HG03439 (cell line): ENCODE results near the gene TTLL7.

ENCODE experiments used
- ATAC-seq: cut with Tn5 transposase; IDR thresholded peaks from one replicate; pipeline ENCODE4 v1.9.1; 2021; ENCODE audit warnings: mild to moderate bottlenecking, moderate library complexity; ENCODE audit not compliant: unreplicated experiment

The TTLL7 gene

GRCh38 chr1:83887483-83887882, 111.4 kb downstream of the TTLL7 start:
- ATAC-seq = no peak

DNA sequence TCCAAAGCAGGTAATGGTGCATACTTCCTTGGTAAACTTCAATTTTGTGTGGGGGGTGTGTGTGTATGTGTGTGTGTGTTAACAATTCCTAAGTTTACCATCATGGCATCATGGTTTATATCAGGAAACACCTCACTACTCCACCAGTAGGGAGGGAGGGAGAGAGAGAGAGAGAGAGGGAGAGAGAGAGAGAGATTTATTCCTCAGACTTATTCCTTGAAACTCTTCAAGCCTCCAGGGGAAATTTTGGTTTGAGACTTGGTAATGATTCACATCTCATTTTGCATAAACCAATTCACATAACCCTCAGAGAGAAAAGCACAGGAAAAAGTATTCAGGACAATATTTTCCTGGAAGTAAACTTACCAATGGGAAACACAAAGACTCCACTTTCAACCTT, 115.0 kb downstream of the TTLL7 start:
- no peak for ATAC-seq

- no peak for ATAC-seq
Measured at GRCh38 chr1:83882906-83883305, 116.0 kb downstream of the TTLL7 start.

- no peak for ATAC-seq
Measured at GRCh38 chr1:83872515-83872914, 126.4 kb downstream of the TTLL7 start.

- no peak for ATAC-seq
Measured at GRCh38 chr1:83864991-83865390, 133.9 kb downstream of the TTLL7 start.

- peak; percentile 97 for ATAC-seq
Measured at GRCh38 chr1:83860490-83861221, 138.3 kb downstream of the TTLL7 start.

GRCh38 chr1:83857716-83858115, 141.2 kb downstream of the TTLL7 start:
- no peak for ATAC-seq

GRCh38 chr1:83857103-83857502, 141.8 kb downstream of the TTLL7 start:
- no peak for ATAC-seq

DNA sequence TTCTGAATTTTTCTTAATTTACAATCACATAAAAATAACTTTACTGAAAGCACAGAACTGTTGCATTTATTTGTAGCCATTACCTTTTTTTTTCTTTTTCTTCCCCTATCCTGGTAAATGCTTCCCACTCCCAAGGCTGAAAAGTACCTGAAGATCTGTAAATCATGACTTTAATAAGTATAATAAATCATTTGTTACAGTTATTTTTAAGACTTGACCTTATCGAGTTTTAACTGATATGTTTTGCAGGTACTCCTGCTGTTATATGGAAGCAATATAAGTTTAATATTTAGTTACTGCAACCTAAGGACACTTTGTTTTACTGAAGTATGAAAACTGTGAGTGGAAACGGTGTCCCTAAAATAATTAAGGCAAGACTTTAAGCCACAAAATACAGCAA, 142.6 kb downstream of the TTLL7 start:
- no peak for ATAC-seq

- no peak for ATAC-seq
Measured at GRCh38 chr1:83854456-83854855, 144.5 kb downstream of the TTLL7 start.

- ATAC-seq = no peak
Measured at GRCh38 chr1:83850834-83851233, 148.1 kb downstream of the TTLL7 start.

DNA sequence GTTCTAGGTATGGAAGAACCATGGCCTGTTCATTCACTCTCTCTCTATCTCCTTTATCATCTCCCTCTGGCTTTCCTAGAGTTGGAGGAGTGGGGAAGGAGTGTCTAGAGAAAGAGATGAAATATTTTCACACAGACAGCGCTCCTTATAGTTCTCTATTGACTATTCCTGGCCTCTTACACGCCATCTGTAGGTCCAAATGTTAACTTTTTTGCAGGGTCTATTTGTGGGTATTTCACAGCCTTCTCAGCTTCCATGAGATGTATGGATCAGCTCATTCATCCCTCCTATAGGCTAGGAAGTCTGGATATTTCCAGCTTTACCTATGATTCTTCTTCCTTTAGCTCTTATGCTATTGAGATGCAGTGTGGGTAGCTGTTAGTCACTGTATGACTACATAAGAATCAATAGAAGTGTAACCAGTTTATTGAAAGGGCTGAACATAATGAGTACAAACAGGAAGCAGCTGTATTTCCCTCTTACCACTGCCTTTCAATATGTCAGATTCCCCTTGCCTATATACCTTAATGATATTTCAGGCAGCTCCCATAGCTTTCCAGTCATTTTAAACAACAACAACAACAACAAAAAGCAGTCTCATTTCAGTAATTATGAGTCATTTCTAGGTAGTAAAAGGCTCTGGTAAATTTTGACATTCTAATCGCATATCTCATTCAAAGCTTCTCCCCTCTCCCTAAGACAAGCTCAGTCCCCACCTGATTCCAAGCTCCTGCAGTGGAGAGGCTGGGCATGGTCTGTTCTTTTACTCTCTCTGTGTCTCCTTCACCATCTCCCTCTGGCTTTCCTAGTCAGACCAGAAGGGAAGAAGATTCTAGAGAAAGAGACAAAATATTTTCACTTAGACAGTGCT, 149.5 kb downstream of the TTLL7 start:
- peak; percentile 76 for ATAC-seq

- ATAC-seq = no peak
Measured at GRCh38 chr1:83846138-83846537, 152.8 kb downstream of the TTLL7 start.

DNA sequence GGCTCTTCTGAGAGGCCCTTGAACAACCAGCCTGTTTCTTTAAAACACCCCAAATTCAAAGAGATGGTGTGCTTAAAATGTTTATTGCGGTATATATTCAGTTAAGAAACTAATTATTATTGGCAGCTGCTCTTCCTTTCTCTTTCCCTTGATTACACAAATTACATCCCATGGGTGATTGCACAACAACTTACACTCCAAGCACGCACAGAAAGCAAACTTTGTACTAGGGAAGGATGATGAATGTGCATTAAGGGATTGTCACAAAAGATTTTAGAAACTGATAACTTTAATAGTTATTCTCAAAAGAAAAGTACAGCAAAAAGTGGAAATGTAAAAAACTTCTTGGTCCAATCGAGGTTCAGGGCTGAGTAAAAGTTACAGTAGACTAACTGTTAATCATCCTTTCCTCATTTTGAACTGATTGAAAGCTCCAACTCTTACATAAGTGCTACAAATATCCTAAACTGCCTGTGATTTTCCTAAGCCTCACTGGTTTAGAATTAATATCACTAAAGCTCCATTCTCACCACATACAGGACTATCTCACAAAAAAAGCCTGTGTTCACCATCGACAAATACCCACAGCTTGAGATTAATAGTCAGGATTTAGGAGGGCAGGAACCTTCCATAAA, 153.4 kb downstream of the TTLL7 start:
- ATAC-seq = no peak

DNA sequence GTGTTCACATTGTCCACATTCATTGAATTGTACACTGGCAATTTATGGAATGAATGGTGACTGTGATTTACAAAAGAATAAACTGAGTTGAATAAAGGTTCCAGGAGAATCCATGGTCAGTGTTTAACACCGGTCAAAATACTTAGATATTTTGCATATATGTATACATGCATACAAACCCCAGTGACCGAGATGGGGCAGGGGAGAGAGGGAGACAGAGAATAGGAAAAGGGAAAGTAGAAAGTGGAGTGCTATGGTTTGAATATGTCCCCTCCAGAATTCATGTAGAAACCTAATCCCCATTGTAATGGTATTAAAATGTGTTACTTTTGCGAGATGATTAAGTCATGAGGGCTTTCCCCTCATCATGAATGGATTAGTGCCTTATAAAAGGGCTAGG, 154.4 kb downstream of the TTLL7 start:
- no peak for ATAC-seq

- ATAC-seq = no peak
Measured at GRCh38 chr1:83839566-83840173, 159.3 kb downstream of the TTLL7 start.

- ATAC-seq = no peak
Measured at GRCh38 chr1:83838573-83838972, 160.4 kb downstream of the TTLL7 start.

DNA sequence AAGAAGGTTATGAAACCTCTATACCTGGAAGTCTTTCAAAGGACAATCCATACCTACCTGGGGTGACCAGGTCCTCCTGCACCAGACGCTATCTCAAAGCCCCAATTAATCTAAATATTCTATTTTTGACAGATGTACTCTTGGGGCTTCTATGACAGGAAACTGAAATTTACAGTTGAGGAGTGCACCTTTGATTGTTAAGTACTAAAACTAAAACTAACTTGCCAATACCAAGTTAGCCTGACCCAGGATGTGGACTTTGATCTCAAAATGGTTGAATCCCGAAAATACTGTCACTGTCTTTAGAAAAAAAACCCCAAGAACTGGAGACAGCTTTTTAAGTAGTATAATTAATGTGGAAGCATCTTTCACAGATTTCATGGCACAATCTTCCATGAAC, 162.4 kb downstream of the TTLL7 start:
- no peak for ATAC-seq

DNA sequence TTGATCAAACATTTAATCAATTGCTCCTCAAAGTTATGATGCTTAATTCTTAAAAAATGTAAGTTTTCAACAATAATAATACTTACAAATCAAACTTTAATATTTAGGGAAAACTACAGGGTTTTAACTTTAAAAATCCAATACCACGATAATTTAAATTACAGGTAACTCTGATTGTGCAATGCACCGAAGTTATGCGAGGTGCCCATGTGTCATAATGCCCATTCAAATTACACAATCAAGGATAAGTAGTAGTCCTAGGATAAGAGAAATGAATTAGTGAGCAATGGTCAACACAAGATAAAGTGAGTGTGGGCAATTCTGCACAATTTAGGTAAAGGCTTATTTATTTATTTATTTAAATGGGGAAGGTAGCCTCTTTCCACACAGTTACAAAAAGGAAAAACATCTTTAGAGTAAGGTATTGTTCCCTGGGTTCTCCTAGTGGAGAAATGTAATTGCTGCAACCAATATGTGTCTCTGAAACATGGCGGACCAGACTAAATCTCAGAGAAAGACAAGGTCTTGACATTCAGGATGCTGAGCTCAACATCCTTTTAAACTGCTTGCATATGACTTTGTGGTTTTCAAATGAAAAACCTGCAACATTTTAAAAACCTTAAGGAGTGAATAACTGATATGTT, 164.2 kb downstream of the TTLL7 start:
- ATAC-seq = no peak

GRCh38 chr1:83832194-83832593, 166.7 kb downstream of the TTLL7 start:
- ATAC-seq = no peak

- ATAC-seq = no peak
Measured at GRCh38 chr1:83829106-83829505, 169.8 kb downstream of the TTLL7 start.
